Mucosa of descending colon (tissue), 3 donors: Measurements from ENCODE around the gene CDRT4. TPM values are rescaled to one million over a fixed set of nuclear protein-coding genes. Genes with fewer than 3 reads are reported as not detected.
A peak's percentile ranks its signal among the peaks of the same experiment; 100 is the strongest.
"Not testable (repeated sequence)": the region's sequence is repeated elsewhere in the genome, so short reads cannot be mapped to it uniquely, and the experiment has no call there.

Experiments
- ATAC-seq: fragments of 200-7000 bp; cut with Tn5 transposase; one replicate; pipeline ENCODE4 v1.9.1; 2020; ENCODE audit warnings: mild to moderate bottlenecking, moderate library complexity
- DNase-seq, 3 donors: peaks; one replicate each; pipeline ENCODE4 v3.0.0-alpha.2; 2020
- H3K36me3 ChIP-seq: fragments of 200-600 bp; one replicate; pipeline ENCODE4 v1.8.0; 2021; ENCODE audit warnings: low read depth, mild to moderate bottlenecking
- H3K4me1 ChIP-seq: fragments of 200-600 bp; one replicate; pipeline ENCODE4 v1.8.0; 2021; ENCODE audit warnings: low read depth, mild to moderate bottlenecking
- H3K4me3 ChIP-seq: fragments of 200-600 bp; one replicate; pipeline ENCODE4 v1.8.0; 2021; ENCODE audit warnings: mild to moderate bottlenecking
- H3K9me3 ChIP-seq: fragments of 200-600 bp; one replicate; pipeline ENCODE4 v1.8.0; 2021; ENCODE audit warnings: mild to moderate bottlenecking
- CTCF ChIP-seq: fragments of 200-600 bp; IDR thresholded peaks from one replicate; pipeline ENCODE4 v1.8.0; 2022; ENCODE audit warnings: antibody characterized with exemption, mild to moderate bottlenecking
- intact Hi-C, 2 donors: fragments of 100-400 bp; cut with DNase I in 1 of 2; cut with micrococcal nuclease in 1 of 2; formaldehyde crosslinking; loops; one replicate each; pipeline versions ENCODE4 v1.11.0 to v1.11.1; 2022; cut with DNase I, micrococcal nuclease
- total RNA-seq, 3 donors: library from RNA; stranded (reverse); fragmentation: NEBNext Ultra II Directional in 2 of 3; extraction: Animal tissue kit (Norgen Biotek cat#: 25700) in 2 of 3; gene quantifications; one replicate each; pipeline versions ENCODE4 v1.2.1 to v1.2.4, GENCODE V29; 2021 to 2023
- donor health status: DM: no; HTN: no; CAD: no; lungs with moderate emphysema.
- donor health status: DM: no; HTN: no; CAD: no.
- donor health status: DM: no; HTN: yes; CAD: no.

The CDRT4 gene
- total RNA-seq, 3 donors from 2014 or later = 4.8 to 17.5 (median 5.7) TPM

- Histone ChIP-seq H3K36me3 (no peaks in the 10 kb centered on the region), H3K4me1 (peaks cover 16% of the 10 kb centered on the region), H3K9me3 (no peaks in the 10 kb centered on the region), H3K4me3 (no peak overlapping the region)
- no peak for TF ChIP-seq CTCF
- no peak for ATAC-seq
- intact Hi-C loops = no loop called here
- no peak for DNase-seq
Measured at GRCh38 chr17:15507001-15507400, 39.6 kb upstream of the CDRT4 start.

GRCh38 chr17:15505708-15506107 lies 38.3 kb upstream of the CDRT4 start:
- ATAC-seq, H3K9me3 ChIP-seq, H3K4me3 ChIP-seq, intact Hi-C loops, H3K36me3 ChIP-seq, DNase-seq: not testable (repeated sequence)
- peaks cover 16% of the 10 kb centered on the region for H3K4me1 ChIP-seq

GRCh38 chr17:15503731-15504130 lies 36.3 kb upstream of the CDRT4 start:
- ATAC-seq = no peak
- DNase-seq = no peak
- H3K9me3 ChIP-seq = no peaks in the 10 kb centered on the region
- intact Hi-C loops = loop anchor here (2.0 to 5.0 kb wide), 2 partner anchors 241 to 243 kb away; no protein-coding TSS in a partner anchor
- H3K36me3 ChIP-seq = no peaks in the 10 kb centered on the region
- no peak for TF ChIP-seq CTCF
- no peak overlapping the region for H3K4me3 ChIP-seq
- H3K4me1 ChIP-seq = peaks cover 9% of the 10 kb centered on the region

- ATAC-seq (peak; percentile 94), DNase-seq (peak; percentile 86 to 87 (median 87))
- intact Hi-C loops = loop anchor here (2.0 to 5.0 kb wide), 2 partner anchors 240 to 242 kb away; no protein-coding TSS in a partner anchor
- Histone ChIP-seq H3K9me3 (no peaks in the 10 kb centered on the region), H3K4me1 (peaks cover 9% of the 10 kb centered on the region), H3K36me3 (no peaks in the 10 kb centered on the region), H3K4me3 (no peak overlapping the region)
- peak; percentile 67 for TF ChIP-seq CTCF
Measured at GRCh38 chr17:15502369-15503112, 35.1 kb upstream of the CDRT4 start.

- ATAC-seq (no peak), DNase-seq (no peak)
Measured at GRCh38 chr17:15501793-15502192, 34.4 kb upstream of the CDRT4 start.

More at GRCh38 chr17:15501793-15502192, 34.4 kb upstream of the CDRT4 start:
- Histone ChIP-seq H3K4me3 (no peak overlapping the region), H3K36me3 (no peaks in the 10 kb centered on the region), H3K4me1 (peaks cover 9% of the 10 kb centered on the region), H3K9me3 (no peaks in the 10 kb centered on the region)
- no peak for TF ChIP-seq CTCF
- intact Hi-C loops = loop anchor here (2.0 to 5.0 kb wide), 2 partner anchors 239 to 241 kb away; no protein-coding TSS in a partner anchor
